Cardiac fibroblast (primary cell): ENCODE measurements around the gene ACP7.

Experiments
- DNase-seq, 2 donors: peaks; one replicate each; pipeline versions ENCODE4 v3.0.0 to v3.0.0-alpha.2; 2010; ENCODE audit warnings: low read depth in 2 of 2
- H3K4me3 ChIP-seq, 2 donors: replicated peaks in 1 of 2; 1 replicate in 1 of 2; 2 replicates in 1 of 2; pipeline ENCODE4 v1.5.1; 2011; ENCODE audit warnings: low read depth in 2 of 2, low read length in 2 of 2, mild to moderate bottlenecking in 2 of 2, moderate library complexity in 1 of 2
- CTCF ChIP-seq: IDR thresholded peaks from one replicate; pipeline ENCODE4 v1.5.1; 2011; ENCODE audit warnings: low read depth, mild to moderate bottlenecking, low read length, inconsistent platforms

Gene ACP7

GRCh38 chr19:39047073-39047472 lies 37.1 kb upstream of the ACP7 start:
- no peak overlapping the region for H3K4me3 ChIP-seq
- DNase-seq: no peak
- no peak for TF ChIP-seq CTCF

GRCh38 chr19:39052243-39052746 lies 31.9 kb upstream of the ACP7 start:
- peak; percentile 94 for TF ChIP-seq CTCF
- peak; percentile 66 to 74 for DNase-seq
- H3K4me3 ChIP-seq: no peak overlapping the region

- H3K4me3 ChIP-seq: no peak overlapping the region
- DNase-seq: no peak
- no peak for TF ChIP-seq CTCF
These were observed 31.3 kb upstream of the ACP7 start for GRCh38 chr19:39052846-39053245.

GRCh38 chr19:39053276-39054090 lies 30.7 kb upstream of the ACP7 start:
- no peak for DNase-seq
- TF ChIP-seq CTCF: no peak

GRCh38 chr19:39054091-39054470 lies 30.1 kb upstream of the ACP7 start:
- no peak for DNase-seq
- TF ChIP-seq CTCF: no peak
- no peak overlapping the region for H3K4me3 ChIP-seq

More at GRCh38 chr19:39053276-39054090, 30.7 kb upstream of the ACP7 start:
- H3K4me3 ChIP-seq: no peak overlapping the region

- TF ChIP-seq CTCF: no peak
- no peak for DNase-seq
- no peak overlapping the region for H3K4me3 ChIP-seq
These were observed 26.6 kb upstream of the ACP7 start for GRCh38 chr19:39057615-39058014.

- no peak overlapping the region for H3K4me3 ChIP-seq
- DNase-seq: no peak
- TF ChIP-seq CTCF: no peak
These were observed 24.9 kb upstream of the ACP7 start for GRCh38 chr19:39059302-39059701.
